ENCODE results near the gene SH2D4B.

GRCh38 chr10:80581469-80581835 is 43.8 kb downstream of the SH2D4B start:
- TF ChIP-seq ZFP3 (CRISPR knock-in tag; IDR thresholded peaks at IDR 0.05), result no peak
- no peak for TF ChIP-seq CSDC2 (CRISPR knock-in tag; IDR thresholded peaks at IDR 0.05)
- no peak for TF ChIP-seq ZNF8 (CRISPR knock-in tag; IDR thresholded peaks at IDR 0.05)
- TF ChIP-seq PATZ1 (CRISPR knock-in tag; IDR thresholded peaks at IDR 0.05; ENCODE audit: borderline replicate concordance), result no peak
- no peak for TF ChIP-seq CREB5 (CRISPR knock-in tag; IDR thresholded peaks at IDR 0.05; ENCODE audit: low read depth)
- no peak for TF ChIP-seq ARNTL (CRISPR knock-in tag; IDR thresholded peaks at IDR 0.05; ENCODE audit: borderline replicate concordance, low read depth)
- TF ChIP-seq TSHZ2 (CRISPR knock-in tag; IDR thresholded peaks at IDR 0.05), result no peak
- TF ChIP-seq ZC3H10 (CRISPR knock-in tag; IDR thresholded peaks at IDR 0.05), result no peak
- TF ChIP-seq RARB (CRISPR knock-in tag; IDR thresholded peaks at IDR 0.05), result no peak
- TF ChIP-seq ZNF70 (CRISPR knock-in tag; IDR thresholded peaks at IDR 0.05), result no peak
